Neuronal stem cell (in vitro differentiated cells): ENCODE results near the gene DNAJB11. TPM values are rescaled to one million over a fixed set of nuclear protein-coding genes. Genes with fewer than 3 reads are reported as not detected.

Source experiments
- DNase-seq: peaks from one replicate; pipeline ENCODE4 v3.0.0-alpha.2; 2013; ENCODE audit warnings: low spot score
- H2AFZ ChIP-seq: one replicate; pipeline ENCODE4 v1.6.1; 2013; ENCODE audit warnings: mild to moderate bottlenecking, low read length, inconsistent platforms
- H2AK5ac ChIP-seq: 2 replicates; pipeline ENCODE4 v1.6.1; 2013; ENCODE audit warnings: low read depth, mild to moderate bottlenecking, inconsistent platforms, low read length, moderate library complexity, mixed read lengths
- H2BK120ac ChIP-seq: 2 replicates; pipeline ENCODE4 v1.6.1; 2013; ENCODE audit warnings: low read depth, mild to moderate bottlenecking, inconsistent platforms, low read length, moderate library complexity, mixed read lengths
- H2BK12ac ChIP-seq: one replicate; pipeline ENCODE4 v1.6.1; 2013; ENCODE audit warnings: low read length, inconsistent platforms
- H2BK15ac ChIP-seq: 2 replicates; pipeline ENCODE4 v1.6.1; 2013; ENCODE audit warnings: mild to moderate bottlenecking, low read length, inconsistent platforms, mixed read lengths
- H2BK5ac ChIP-seq: one replicate; pipeline ENCODE4 v1.6.1; 2013; ENCODE audit warnings: inconsistent platforms, mild to moderate bottlenecking, low read length, moderate library complexity
- H3K14ac ChIP-seq: one replicate; pipeline ENCODE4 v1.6.1; 2013; ENCODE audit warnings: low read length, inconsistent platforms
- H3K18ac ChIP-seq: 2 replicates; pipeline ENCODE4 v1.6.1; 2013; ENCODE audit warnings: low read length, inconsistent platforms
- H3K23ac ChIP-seq: 2 replicates; pipeline ENCODE4 v1.6.1; 2013; ENCODE audit warnings: low read depth, mild to moderate bottlenecking, mixed read lengths, low read length, inconsistent platforms; ENCODE audit not compliant: poor library complexity
- H3K27ac ChIP-seq: replicated peaks from 3 replicates; pipeline ENCODE4 v1.5.1; 2013; ENCODE audit warnings: low read length, inconsistent platforms
- H3K27me3 ChIP-seq, 3 experiments: 2 replicates each; pipeline ENCODE4 v1.6.1; 2013; ENCODE audit warnings: low read length in 3 of 3, mild to moderate bottlenecking in 2 of 3, inconsistent platforms in 1 of 3, low read depth in 1 of 3, mixed read lengths in 1 of 3, moderate library complexity in 1 of 3; ENCODE audit not compliant: control insufficient read depth in 3 of 3, insufficient read depth in 3 of 3
- H3K36me3 ChIP-seq, 2 donors: replicated peaks in 1 of 2; 2 replicates each; pipeline ENCODE4 v1.6.1; 2013; ENCODE audit warnings: low read length in 2 of 2; ENCODE audit not compliant: control insufficient read depth in 2 of 2, insufficient read depth in 2 of 2
- H3K4ac ChIP-seq: 2 replicates; pipeline ENCODE4 v1.6.1; 2013; ENCODE audit warnings: inconsistent platforms, mild to moderate bottlenecking, low read length, moderate library complexity
- H3K4me1 ChIP-seq, 2 donors: 1 replicate in 1 of 2; 2 replicates in 1 of 2; pipeline ENCODE4 v1.6.1; 2013; ENCODE audit warnings: low read length in 2 of 2, low read depth in 1 of 2; ENCODE audit not compliant: control insufficient read depth in 2 of 2, insufficient read depth in 1 of 2
- H3K4me2 ChIP-seq: one replicate; pipeline ENCODE4 v1.6.1; 2013; ENCODE audit warnings: mild to moderate bottlenecking, low read length, inconsistent platforms; ENCODE audit not compliant: insufficient read depth, poor library complexity, severe bottlenecking
- H3K4me3 ChIP-seq, 2 donors: 2 replicates each; pipeline ENCODE4 v1.5.1; 2013; ENCODE audit warnings: low read length in 2 of 2, mild to moderate bottlenecking in 2 of 2, inconsistent platforms in 1 of 2, moderate library complexity in 1 of 2
- H3K79me1 ChIP-seq: one replicate; pipeline ENCODE4 v1.6.1; 2013; ENCODE audit warnings: low read depth, mild to moderate bottlenecking, inconsistent platforms, low read length, moderate library complexity
- H3K9ac ChIP-seq: one replicate; pipeline ENCODE4 v1.6.1; 2013; ENCODE audit warnings: mild to moderate bottlenecking, low read depth, low read length, inconsistent platforms; ENCODE audit not compliant: poor library complexity
- H3K9me3 ChIP-seq, 2 donors: replicated peaks in 1 of 2; 2 replicates each; pipeline versions ENCODE3 to v1.6.1; 2013; ENCODE audit warnings: low read length in 2 of 2, mild to moderate bottlenecking in 2 of 2, inconsistent platforms in 1 of 2, low read depth in 1 of 2, mixed read lengths in 1 of 2, moderate library complexity in 1 of 2; ENCODE audit not compliant: control insufficient read depth in 2 of 2, insufficient read depth in 1 of 2
- H4K8ac ChIP-seq: one replicate; pipeline ENCODE4 v1.6.1; 2013; ENCODE audit warnings: low read depth, mild to moderate bottlenecking, inconsistent platforms, low read length, moderate library complexity
- H4K91ac ChIP-seq: one replicate; pipeline ENCODE4 v1.6.1; 2013; ENCODE audit warnings: low read length, low read depth, mild to moderate bottlenecking, inconsistent platforms; ENCODE audit not compliant: poor library complexity
- WGBS, 2 donors: extraction: QIAGEN DNeasy Blood & Tissue Kit; methylation state at CpG; one replicate each; pipeline ENCODE4 v1.1.7; 2013; ENCODE audit warnings: missing lambda C conversion rate in 2 of 2, mixed read lengths in 1 of 2; ENCODE audit not compliant: insufficient read length in 2 of 2, insufficient replicate concordance in 1 of 2; ENCODE audit errors: extremely low coverage in 2 of 2; 5-methylcytosine and 5-hydroxymethylcytosine counted together
- polyA plus RNA-seq, 2 experiments: library from polyadenylated mRNA; stranded (reverse); fragments of 200-250 nt; gene quantifications; one replicate each; pipeline ENCODE4 v1.2.3, GENCODE V29; 2013

The DNAJB11 gene
- polyA plus RNA-seq (2013, experiment 1 of 2), result 43.9 TPM
- polyA plus RNA-seq (2013, experiment 2 of 2), result 44.3 TPM

- no peak within 1 kb of the TSS for H4K91ac ChIP-seq
- H3K4me3 ChIP-seq, result peak within 1 kb of the TSS; percentile 76 to 99
- H2AFZ ChIP-seq, result peak within 1 kb of the TSS; percentile 95
- H3K9me3 ChIP-seq, result no peaks in the 10 kb centered on the region
- H3K23ac ChIP-seq, result peak within 1 kb of the TSS; percentile 87
- H2BK12ac ChIP-seq, result no peak within 1 kb of the TSS
- no peak within 1 kb of the TSS for H2BK15ac ChIP-seq
- H3K79me1 ChIP-seq, result peaks cover 8% of the 10 kb centered on the region
- H2BK120ac ChIP-seq, result peak within 1 kb of the TSS; percentile 4
- H3K27me3 ChIP-seq, result no peaks in the 10 kb centered on the region
- no CpG with 5 or more reads among the region's 59 CpGs for WGBS, 2 donors
- peak within 1 kb of the TSS; percentile 83 for H3K4me2 ChIP-seq
- peak within 1 kb of the TSS; percentile 88 for H2BK5ac ChIP-seq
- peaks cover 0 to 35% of the 10 kb centered on the region in 2 donors for H3K36me3 ChIP-seq
- H3K27ac ChIP-seq, result no peak within 1 kb of the TSS
- H2AK5ac ChIP-seq, result peak within 1 kb of the TSS; percentile 58
- no peak within 1 kb of the TSS for H4K8ac ChIP-seq
- DNase-seq, result peak; percentile 99
- H3K14ac ChIP-seq, result no peak within 1 kb of the TSS
- peaks cover 6 to 10% of the 10 kb centered on the region in 2 donors for H3K4me1 ChIP-seq
- H3K9ac ChIP-seq, result peak within 1 kb of the TSS; percentile 98
- H3K18ac ChIP-seq, result peak within 1 kb of the TSS; percentile 95
- H3K4ac ChIP-seq, result no peak within 1 kb of the TSS
These were observed at the start of gene DNAJB11 for GRCh38 chr3:186570096-186570940. Gene DNAJB11, plus strand, starts transcription at chr3:186570720. Its CDS starts 178 bp downstream, at chr3:186570898.

GRCh38 chr3:186520957-186521842, 49.3 kb upstream of the DNAJB11 start:
- H2BK120ac ChIP-seq, result no peak overlapping the region
- no peak overlapping the region for H3K4me3 ChIP-seq
- DNase-seq, result no peak
- peak overlapping the region; percentile 32 for H3K18ac ChIP-seq
- no peaks in the 10 kb centered on the region for H3K79me1 ChIP-seq
- H4K8ac ChIP-seq, result no peak overlapping the region
- no peak overlapping the region for H2BK12ac ChIP-seq
- peaks cover 9 to 15% of the 10 kb centered on the region in 2 donors for H3K4me1 ChIP-seq
- H3K27me3 ChIP-seq, result peaks cover 0 to 12% (median 0%) of the 10 kb centered on the region in 3 experiments
- H4K91ac ChIP-seq, result no peak overlapping the region
- H3K23ac ChIP-seq, result no peak overlapping the region
- no peak overlapping the region for H3K14ac ChIP-seq
- no peak overlapping the region for H3K9ac ChIP-seq
- no peak overlapping the region for H3K4ac ChIP-seq
- no peak overlapping the region for H2BK5ac ChIP-seq
- no peak overlapping the region for H3K27ac ChIP-seq
- no peaks in the 10 kb centered on the region for H3K9me3 ChIP-seq
- H2AFZ ChIP-seq, result peak overlapping the region; percentile 78
- H3K4me2 ChIP-seq, result no peak overlapping the region
- no peak overlapping the region for H2BK15ac ChIP-seq
- no CpG with 5 or more reads among the region's 10 CpGs for WGBS, 2 donors
- no peaks in the 10 kb centered on the region for H3K36me3 ChIP-seq
- H2AK5ac ChIP-seq, result peak overlapping the region; percentile 53

GRCh38 chr3:186523022-186523421, 47.5 kb upstream of the DNAJB11 start:
- no peaks in the 10 kb centered on the region for H3K36me3 ChIP-seq
- H3K4me1 ChIP-seq, result peaks cover 9 to 15% of the 10 kb centered on the region in 2 donors
- H3K18ac ChIP-seq, result peak overlapping the region; percentile 68
- no peak overlapping the region for H3K4me3 ChIP-seq
- no peak overlapping the region for H4K8ac ChIP-seq
- peaks cover 0 to 7% (median 0%) of the 10 kb centered on the region in 3 experiments for H3K27me3 ChIP-seq
- no peak overlapping the region for H2BK5ac ChIP-seq
- H4K91ac ChIP-seq, result no peak overlapping the region
- H3K4me2 ChIP-seq, result no peak overlapping the region
- H3K23ac ChIP-seq, result no peak overlapping the region
- H3K4ac ChIP-seq, result no peak overlapping the region
- peak overlapping the region; percentile 87 for H2BK12ac ChIP-seq
- no CpG with 5 or more reads among the region's 6 CpGs for WGBS, 2 donors
- no peak overlapping the region for H3K9ac ChIP-seq
- no peaks in the 10 kb centered on the region for H3K9me3 ChIP-seq
- no peak overlapping the region for H2BK120ac ChIP-seq
- peak overlapping the region; percentile 72 for H2AFZ ChIP-seq
- no peak overlapping the region for H2AK5ac ChIP-seq
- H3K14ac ChIP-seq, result no peak overlapping the region
- DNase-seq, result no peak
- H3K27ac ChIP-seq, result peak overlapping the region; percentile 61
- H2BK15ac ChIP-seq, result no peak overlapping the region
- no peaks in the 10 kb centered on the region for H3K79me1 ChIP-seq
